Measurements from ENCODE around the gene PGBD5. TPM values are rescaled to one million over a fixed set of nuclear protein-coding genes. Genes with fewer than 3 reads are reported as not detected.

The PGBD5 gene
- total and polyA plus RNA-seq, 9 of the 15 experiments (the other 6 are each of a cell fraction or from before 2014, with no cell fraction given): under 0.01 to 0.40 (median 0.10) TPM; not detected in 3

DNA sequence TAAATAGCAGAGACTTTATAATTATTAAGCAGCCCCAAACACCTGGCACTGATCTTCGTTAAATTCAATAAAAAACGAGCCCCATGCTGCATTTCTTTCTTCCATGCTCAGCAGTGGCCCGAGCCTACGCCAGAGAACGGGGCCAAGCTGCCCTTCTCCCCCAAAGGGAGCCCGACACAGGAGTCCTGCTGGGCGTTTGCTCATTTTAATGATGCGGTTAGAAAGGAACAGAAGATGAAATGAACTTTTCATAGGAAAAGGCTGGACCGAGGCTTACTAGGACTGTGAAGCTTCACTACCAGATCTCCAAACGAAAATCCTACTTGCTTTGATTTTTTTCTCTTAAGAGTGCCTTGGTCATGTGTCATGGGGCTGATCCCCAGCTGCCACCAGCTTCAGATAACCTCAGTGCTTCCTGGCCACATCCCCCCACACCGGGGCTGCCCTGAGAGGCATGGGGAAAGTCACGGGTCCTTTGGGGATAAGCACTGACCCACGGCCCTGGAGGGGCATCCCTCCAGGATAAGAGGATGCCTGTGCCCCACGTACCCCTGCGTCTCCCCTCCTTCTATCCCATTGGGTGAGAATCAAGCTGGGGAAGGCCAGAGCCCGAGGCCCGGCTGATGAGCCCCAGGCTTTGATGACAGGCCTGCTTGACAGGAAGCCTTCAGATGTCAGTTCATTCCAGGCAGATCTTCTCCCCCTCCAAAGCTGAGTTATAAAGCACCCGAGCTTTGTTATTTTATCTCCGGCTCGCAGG, 34.2 kb downstream of the PGBD5 start:
- no peak overlapping the region for H2AFZ ChIP-seq (ENCODE audit: low read depth, low read length)
- no peak for ATAC-seq
- no peak overlapping the region for H3K9ac ChIP-seq (ENCODE audit: insufficient read depth in 1 of 2, low read depth in 2 of 2, low read length in 2 of 2)
- H4K20me1 ChIP-seq (replicated peaks; ENCODE audit: control insufficient read depth, insufficient read depth, low read length): peaks cover 4% of the 10 kb centered on the region; the same call in 1 of the 2 replicates
- intact Hi-C loops (cut with micrococcal nuclease): no loop called here
- H3K27me3 ChIP-seq (ENCODE audit: control insufficient read depth in 2 of 2, insufficient read depth in 2 of 2, low read length in 2 of 2): peaks cover 23 to 59% of the 10 kb centered on the region in 2 experiments; a peak in 4 of 5 replicates
- ChIA-PET CTCF (ENCODE audit: low intra/inter-chr PET ratio) (no interaction called here), POLR2A (no interaction called here)
- BruUV-seq (replicated peaks): no TSS peak
- H3K9me1 ChIP-seq (ENCODE audit: control insufficient read depth, insufficient read depth, low read length): no peaks in the 10 kb centered on the region
- H3K4me2 ChIP-seq (ENCODE audit: insufficient read depth, low read length): no peak overlapping the region
- H3K36me3 ChIP-seq (ENCODE audit: control insufficient read depth, insufficient read depth, low read length): no peaks in the 10 kb centered on the region
- H3K9me3 ChIP-seq (replicated peaks; ENCODE audit: control insufficient read depth, insufficient read depth, low read depth, low read length): no peaks in the 10 kb centered on the region
- H3K4me1 ChIP-seq (replicated peaks in 1 of 2; ENCODE audit: control insufficient read depth in 2 of 2, insufficient read depth in 2 of 2, low read length in 2 of 2): no peaks in the 10 kb centered on the region
- no peak overlapping the region for H3K4me3 ChIP-seq
- FAIRE-seq: no peak
- DNase-seq (ENCODE audit: extremely low read depth in 1 of 4, low spot score in 3 of 4): no peak
- 0% methylated on average over 20 of the region's 20 CpGs for WGBS (ENCODE audit: insufficient coverage, low coverage, missing lambda C conversion rate)
- H3K79me2 ChIP-seq (ENCODE audit: control insufficient read depth, insufficient read depth, low read length): no peaks in the 10 kb centered on the region
- H3K27ac ChIP-seq (ENCODE audit: extremely low read depth, low read depth, low read length): no peak overlapping the region
- in situ Hi-C loops (cut with MboI): no loop called here
- TF ChIP-seq OTX1 (CRISPR knock-in tag; IDR thresholded peaks at IDR 0.05) (no peak), RB1 (IDR thresholded peaks at IDR 0.05; ENCODE audit: low read depth) (no peak), ZNF589 (CRISPR knock-in tag; IDR thresholded peaks at IDR 0.05; ENCODE audit: low read depth) (no peak), RFX7 (CRISPR knock-in tag; IDR thresholded peaks at IDR 0.05) (no peak), FOXJ3 (CRISPR knock-in tag; IDR thresholded peaks at IDR 0.05) (no peak), NCOA6 (IDR thresholded peaks at IDR 0.05) (no peak), PHB (CRISPR knock-in tag; IDR thresholded peaks at IDR 0.05) (no peak), NR2F6 (CRISPR knock-in tag; IDR thresholded peaks at IDR 0.05) (no peak), SIN3B (IDR thresholded peaks at IDR 0.05; ENCODE audit: low read depth) (no peak), MCM3 (IDR thresholded peaks at IDR 0.05) (no peak), HDAC8 (tag; IDR thresholded peaks at IDR 0.05) (no peak), E2F3 (CRISPR knock-in tag; IDR thresholded peaks at IDR 0.05) (no peak), MYNN (IDR thresholded peaks at IDR 0.05) (no peak), MYNN (CRISPR knock-in tag; IDR thresholded peaks at IDR 0.05) (no peak), CEBPG (CRISPR knock-in tag; IDR thresholded peaks at IDR 0.05) (no peak), CEBPG (tag; conservative IDR thresholded peaks at IDR 0.05 in 1 of 2, IDR thresholded peaks at IDR 0.05 in 1 of 2) (no peak), PHTF2 (CRISPR knock-in tag; IDR thresholded peaks at IDR 0.05) (no peak), TEAD2 (tag; IDR thresholded peaks at IDR 0.05) (no peak), RBM34 (IDR thresholded peaks at IDR 0.05; ENCODE audit: borderline replicate concordance, insufficient read depth, low read length) (no peak)
- TF ChIP-seq, protein P1, sequence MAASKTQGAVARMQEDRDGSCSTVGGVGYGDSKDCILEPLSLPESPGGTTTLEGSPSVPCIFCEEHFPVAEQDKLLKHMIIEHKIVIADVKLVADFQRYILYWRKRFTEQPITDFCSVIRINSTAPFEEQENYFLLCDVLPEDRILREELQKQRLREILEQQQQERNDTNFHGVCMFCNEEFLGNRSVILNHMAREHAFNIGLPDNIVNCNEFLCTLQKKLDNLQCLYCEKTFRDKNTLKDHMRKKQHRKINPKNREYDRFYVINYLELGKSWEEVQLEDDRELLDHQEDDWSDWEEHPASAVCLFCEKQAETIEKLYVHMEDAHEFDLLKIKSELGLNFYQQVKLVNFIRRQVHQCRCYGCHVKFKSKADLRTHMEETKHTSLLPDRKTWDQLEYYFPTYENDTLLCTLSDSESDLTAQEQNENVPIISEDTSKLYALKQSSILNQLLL (CRISPR knock-in tag; IDR thresholded peaks at IDR 0.05; ENCODE audit: borderline replicate concordance): no peak

All from K562 (cell line).